GM12878 (cell line): ENCODE data around the gene CLDN16. TPM values are rescaled to one million over a fixed set of nuclear protein-coding genes. Genes with fewer than 3 reads are reported as not detected.

Experiments
- ASH2L ChIP-seq: fragments of 300-600, 200-600 bp; sonication (generic); IDR thresholded peaks from 2 replicates; pipeline ENCODE4 v1.6.1; 2017; ENCODE audit warnings: low read depth, mild to moderate bottlenecking, borderline replicate concordance
- BACH1 ChIP-seq: fragments of 450-650 bp; IDR thresholded peaks from 2 replicates; pipeline ENCODE4 v1.6.1; 2017; ENCODE audit warnings: mild to moderate bottlenecking, borderline replicate concordance
- BMI1 ChIP-seq: fragments of 450-650 bp; IDR thresholded peaks from 2 replicates; pipeline ENCODE4 v1.6.1; 2016; ENCODE audit warnings: mild to moderate bottlenecking, moderate library complexity, borderline replicate concordance
- BRCA1 ChIP-seq: IDR thresholded peaks from 2 replicates; pipeline ENCODE4 v1.6.1; 2011; ENCODE audit warnings: low read depth, low read length, improper control_type of control experiment
- CBX5 ChIP-seq: sonication (generic); IDR thresholded peaks from 2 replicates; pipeline ENCODE4 v1.6.1; 2016; ENCODE audit warnings: low read depth, moderate library complexity, mild to moderate bottlenecking, inconsistent platforms
- CREM ChIP-seq: IDR thresholded peaks from 2 replicates; pipeline ENCODE4 v1.6.1; 2014; ENCODE audit warnings: antibody characterized with exemption, low read depth
- KAT2A ChIP-seq: conservative IDR thresholded peaks from 2 replicates; pipeline ENCODE4 v1.6.1; 2011; ENCODE audit warnings: low read depth, low read length; ENCODE audit not compliant: control insufficient read depth
- KLF5 ChIP-seq: fragments of 450-650 bp; IDR thresholded peaks from 2 replicates; pipeline ENCODE4 v1.6.1; 2014; ENCODE audit warnings: mild to moderate bottlenecking; ENCODE audit not compliant: partially characterized antibody
- MYB ChIP-seq: fragments of 150-350 bp; IDR thresholded peaks from 2 replicates; pipeline ENCODE4 v1.6.1; 2014; ENCODE audit warnings: mild to moderate bottlenecking, low read depth, low read length, borderline replicate concordance
- NFYB ChIP-seq: IDR thresholded peaks from 2 replicates; pipeline ENCODE4 v1.6.1; 2011; ENCODE audit warnings: low read depth, mild to moderate bottlenecking, low read length, improper control_type of control experiment, moderate library complexity; ENCODE audit not compliant: insufficient read depth
- SMAD5 ChIP-seq: IDR thresholded peaks from 2 replicates; pipeline ENCODE4 v1.6.1; 2016; ENCODE audit warnings: antibody characterized with exemption, low read depth
- ZNF24 ChIP-seq: fragments of 450-650 bp; IDR thresholded peaks from 2 replicates; pipeline ENCODE4 v1.6.1; 2017; ENCODE audit warnings: antibody characterized with exemption, mild to moderate bottlenecking
- polyA plus RNA-seq, 11 experiments: library from polyadenylated mRNA; depleted of rRNA in 4 of 11; unstranded in 6 of 11; stranded (reverse) in 5 of 11; fragments of >200 nt; fragmentation: Nextera tagmentation in 4 of 11; fragmentation: Illumina TruSeq in 1 of 11; extraction: Ambion mirVana in 4 of 11; extraction: Trizol in 1 of 11; gene quantifications; 1 replicate in 1 of 11; 2 replicates in 10 of 11; pipeline versions ENCODE4 v1.2.1 to v1.2.3, GENCODE V29; 2011 to 2016; ENCODE audit warnings: inconsistent platforms in 2 of 11, missing spikeins in 2 of 11, low read depth in 1 of 11
- total RNA-seq, 4 experiments: library from RNA; depleted of rRNA in 3 of 4; stranded (reverse); fragments of >200 nt in 3 of 4; fragmentation: Illumina TruSeq in 1 of 4; extraction: Trizol in 1 of 4; gene quantifications; 2 replicates each; pipeline versions ENCODE4 v1.2.1 to v1.2.3, GENCODE V29; 2013 to 2021
- TF ChIP-seq, protein P1 (sequence below): IDR thresholded peaks from 2 replicates; pipeline ENCODE4 v1.6.1; 2012; ENCODE audit warnings: mild to moderate bottlenecking, low read depth, low read length
- TF ChIP-seq, protein P2 (sequence below): fragments of 450-650 bp; formaldehyde crosslinking; IDR thresholded peaks from 2 replicates; pipeline ENCODE4 v1.4.0; 2020; ENCODE audit warnings: mild to moderate bottlenecking, moderate library complexity
- TF ChIP-seq, protein P3 (sequence below): IDR thresholded peaks from 2 replicates; pipeline ENCODE4 v1.6.1; 2012; ENCODE audit warnings: improper control_type of control experiment, low read depth, low read length; ENCODE audit not compliant: insufficient replicate concordance

The CLDN16 gene
- total and polyA plus RNA-seq, 10 of the 15 experiments (the other 5 are each of a cell fraction or from before 2014, with no cell fraction given) = 3.2 to 26.6 (median 4.0) TPM

DNA sequence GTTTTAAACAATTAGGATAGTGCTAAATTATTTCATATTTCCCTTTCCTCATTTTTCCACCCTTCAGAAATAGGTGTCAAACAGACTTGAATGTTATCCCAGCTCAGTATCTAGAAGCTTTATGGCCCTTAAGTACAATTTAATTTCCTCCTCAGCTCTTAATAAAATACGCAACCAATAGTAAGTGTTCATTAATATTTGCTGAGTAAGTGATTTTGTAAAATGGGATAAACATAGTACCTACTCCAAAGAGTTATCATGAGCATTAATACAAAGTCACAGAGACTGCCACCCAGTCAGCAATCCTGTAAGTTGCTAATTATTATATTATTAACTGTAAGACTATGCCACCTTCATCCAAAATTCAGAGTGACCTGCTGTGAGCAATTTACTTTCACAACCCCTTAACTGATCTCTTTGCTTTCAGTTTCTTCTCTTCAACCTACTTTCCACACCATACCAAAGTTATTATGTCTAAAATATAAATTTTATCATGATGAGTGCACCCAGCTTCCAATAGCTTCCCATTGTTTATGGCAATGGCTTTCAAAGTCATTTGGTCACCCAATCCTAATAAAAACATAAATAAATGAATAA lies 35.0 kb upstream of the CLDN16 start (continued):
- TF ChIP-seq, protein P1, sequence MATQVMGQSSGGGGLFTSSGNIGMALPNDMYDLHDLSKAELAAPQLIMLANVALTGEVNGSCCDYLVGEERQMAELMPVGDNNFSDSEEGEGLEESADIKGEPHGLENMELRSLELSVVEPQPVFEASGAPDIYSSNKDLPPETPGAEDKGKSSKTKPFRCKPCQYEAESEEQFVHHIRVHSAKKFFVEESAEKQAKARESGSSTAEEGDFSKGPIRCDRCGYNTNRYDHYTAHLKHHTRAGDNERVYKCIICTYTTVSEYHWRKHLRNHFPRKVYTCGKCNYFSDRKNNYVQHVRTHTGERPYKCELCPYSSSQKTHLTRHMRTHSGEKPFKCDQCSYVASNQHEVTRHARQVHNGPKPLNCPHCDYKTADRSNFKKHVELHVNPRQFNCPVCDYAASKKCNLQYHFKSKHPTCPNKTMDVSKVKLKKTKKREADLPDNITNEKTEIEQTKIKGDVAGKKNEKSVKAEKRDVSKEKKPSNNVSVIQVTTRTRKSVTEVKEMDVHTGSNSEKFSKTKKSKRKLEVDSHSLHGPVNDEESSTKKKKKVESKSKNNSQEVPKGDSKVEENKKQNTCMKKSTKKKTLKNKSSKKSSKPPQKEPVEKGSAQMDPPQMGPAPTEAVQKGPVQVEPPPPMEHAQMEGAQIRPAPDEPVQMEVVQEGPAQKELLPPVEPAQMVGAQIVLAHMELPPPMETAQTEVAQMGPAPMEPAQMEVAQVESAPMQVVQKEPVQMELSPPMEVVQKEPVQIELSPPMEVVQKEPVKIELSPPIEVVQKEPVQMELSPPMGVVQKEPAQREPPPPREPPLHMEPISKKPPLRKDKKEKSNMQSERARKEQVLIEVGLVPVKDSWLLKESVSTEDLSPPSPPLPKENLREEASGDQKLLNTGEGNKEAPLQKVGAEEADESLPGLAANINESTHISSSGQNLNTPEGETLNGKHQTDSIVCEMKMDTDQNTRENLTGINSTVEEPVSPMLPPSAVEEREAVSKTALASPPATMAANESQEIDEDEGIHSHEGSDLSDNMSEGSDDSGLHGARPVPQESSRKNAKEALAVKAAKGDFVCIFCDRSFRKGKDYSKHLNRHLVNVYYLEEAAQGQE = no peak
- no peak for TF ChIP-seq SMAD5
- no peak for TF ChIP-seq MYB
- no peak for TF ChIP-seq KLF5
- TF ChIP-seq ZNF24 = no peak
- no peak for TF ChIP-seq KAT2A
- TF ChIP-seq, protein P2, sequence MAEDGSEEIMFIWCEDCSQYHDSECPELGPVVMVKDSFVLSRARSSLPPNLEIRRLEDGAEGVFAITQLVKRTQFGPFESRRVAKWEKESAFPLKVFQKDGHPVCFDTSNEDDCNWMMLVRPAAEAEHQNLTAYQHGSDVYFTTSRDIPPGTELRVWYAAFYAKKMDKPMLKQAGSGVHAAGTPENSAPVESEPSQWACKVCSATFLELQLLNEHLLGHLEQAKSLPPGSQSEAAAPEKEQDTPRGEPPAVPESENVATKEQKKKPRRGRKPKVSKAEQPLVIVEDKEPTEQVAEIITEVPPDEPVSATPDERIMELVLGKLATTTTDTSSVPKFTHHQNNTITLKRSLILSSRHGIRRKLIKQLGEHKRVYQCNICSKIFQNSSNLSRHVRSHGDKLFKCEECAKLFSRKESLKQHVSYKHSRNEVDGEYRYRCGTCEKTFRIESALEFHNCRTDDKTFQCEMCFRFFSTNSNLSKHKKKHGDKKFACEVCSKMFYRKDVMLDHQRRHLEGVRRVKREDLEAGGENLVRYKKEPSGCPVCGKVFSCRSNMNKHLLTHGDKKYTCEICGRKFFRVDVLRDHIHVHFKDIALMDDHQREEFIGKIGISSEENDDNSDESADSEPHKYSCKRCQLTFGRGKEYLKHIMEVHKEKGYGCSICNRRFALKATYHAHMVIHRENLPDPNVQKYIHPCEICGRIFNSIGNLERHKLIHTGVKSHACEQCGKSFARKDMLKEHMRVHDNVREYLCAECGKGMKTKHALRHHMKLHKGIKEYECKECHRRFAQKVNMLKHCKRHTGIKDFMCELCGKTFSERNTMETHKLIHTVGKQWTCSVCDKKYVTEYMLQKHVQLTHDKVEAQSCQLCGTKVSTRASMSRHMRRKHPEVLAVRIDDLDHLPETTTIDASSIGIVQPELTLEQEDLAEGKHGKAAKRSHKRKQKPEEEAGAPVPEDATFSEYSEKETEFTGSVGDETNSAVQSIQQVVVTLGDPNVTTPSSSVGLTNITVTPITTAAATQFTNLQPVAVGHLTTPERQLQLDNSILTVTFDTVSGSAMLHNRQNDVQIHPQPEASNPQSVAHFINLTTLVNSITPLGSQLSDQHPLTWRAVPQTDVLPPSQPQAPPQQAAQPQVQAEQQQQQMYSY (CRISPR knock-in tag) = no peak
- TF ChIP-seq CBX5 = no peak
- no peak for TF ChIP-seq BMI1
- TF ChIP-seq, protein P3, sequence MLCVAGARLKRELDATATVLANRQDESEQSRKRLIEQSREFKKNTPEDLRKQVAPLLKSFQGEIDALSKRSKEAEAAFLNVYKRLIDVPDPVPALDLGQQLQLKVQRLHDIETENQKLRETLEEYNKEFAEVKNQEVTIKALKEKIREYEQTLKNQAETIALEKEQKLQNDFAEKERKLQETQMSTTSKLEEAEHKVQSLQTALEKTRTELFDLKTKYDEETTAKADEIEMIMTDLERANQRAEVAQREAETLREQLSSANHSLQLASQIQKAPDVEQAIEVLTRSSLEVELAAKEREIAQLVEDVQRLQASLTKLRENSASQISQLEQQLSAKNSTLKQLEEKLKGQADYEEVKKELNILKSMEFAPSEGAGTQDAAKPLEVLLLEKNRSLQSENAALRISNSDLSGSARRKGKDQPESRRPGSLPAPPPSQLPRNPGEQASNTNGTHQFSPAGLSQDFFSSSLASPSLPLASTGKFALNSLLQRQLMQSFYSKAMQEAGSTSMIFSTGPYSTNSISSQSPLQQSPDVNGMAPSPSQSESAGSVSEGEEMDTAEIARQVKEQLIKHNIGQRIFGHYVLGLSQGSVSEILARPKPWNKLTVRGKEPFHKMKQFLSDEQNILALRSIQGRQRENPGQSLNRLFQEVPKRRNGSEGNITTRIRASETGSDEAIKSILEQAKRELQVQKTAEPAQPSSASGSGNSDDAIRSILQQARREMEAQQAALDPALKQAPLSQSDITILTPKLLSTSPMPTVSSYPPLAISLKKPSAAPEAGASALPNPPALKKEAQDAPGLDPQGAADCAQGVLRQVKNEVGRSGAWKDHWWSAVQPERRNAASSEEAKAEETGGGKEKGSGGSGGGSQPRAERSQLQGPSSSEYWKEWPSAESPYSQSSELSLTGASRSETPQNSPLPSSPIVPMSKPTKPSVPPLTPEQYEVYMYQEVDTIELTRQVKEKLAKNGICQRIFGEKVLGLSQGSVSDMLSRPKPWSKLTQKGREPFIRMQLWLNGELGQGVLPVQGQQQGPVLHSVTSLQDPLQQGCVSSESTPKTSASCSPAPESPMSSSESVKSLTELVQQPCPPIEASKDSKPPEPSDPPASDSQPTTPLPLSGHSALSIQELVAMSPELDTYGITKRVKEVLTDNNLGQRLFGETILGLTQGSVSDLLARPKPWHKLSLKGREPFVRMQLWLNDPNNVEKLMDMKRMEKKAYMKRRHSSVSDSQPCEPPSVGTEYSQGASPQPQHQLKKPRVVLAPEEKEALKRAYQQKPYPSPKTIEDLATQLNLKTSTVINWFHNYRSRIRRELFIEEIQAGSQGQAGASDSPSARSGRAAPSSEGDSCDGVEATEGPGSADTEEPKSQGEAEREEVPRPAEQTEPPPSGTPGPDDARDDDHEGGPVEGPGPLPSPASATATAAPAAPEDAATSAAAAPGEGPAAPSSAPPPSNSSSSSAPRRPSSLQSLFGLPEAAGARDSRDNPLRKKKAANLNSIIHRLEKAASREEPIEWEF = no peak
- no peak for TF ChIP-seq BRCA1
- TF ChIP-seq NFYB = no peak
- no peak for TF ChIP-seq CREM
- TF ChIP-seq ASH2L = no peak
- TF ChIP-seq BACH1 = no peak
